ENCODE data around the gene ABHD14A.
"Not testable (repeated sequence)": the region's sequence is repeated elsewhere in the genome, so short reads cannot be mapped to it uniquely, and the experiment has no call there.

ABHD14A gene

GRCh38 chr3:51974277-51974962 is 444 bp upstream of the ABHD14A start:
- no peak for DNase-seq (ENCODE audit: low read depth)

GRCh38 chr3:51975852-51976549 is 1.1 kb downstream of the ABHD14A start:
- DNase-seq (ENCODE audit: low read depth) = no peak

- DNase-seq (ENCODE audit: low read depth) = no peak
Observed at GRCh38 chr3:51977446-51978142, 2.7 kb downstream of the ABHD14A start.

- no peak for DNase-seq (ENCODE audit: low read depth)
Observed at GRCh38 chr3:51978143-51978502, 3.3 kb downstream of the ABHD14A start.

- DNase-seq (ENCODE audit: low read depth) = no peak
Observed at GRCh38 chr3:51980253-51980652, 5.4 kb downstream of the ABHD14A start.

GRCh38 chr3:51982352-51982837 is 7.5 kb downstream of the ABHD14A start:
- no peak for DNase-seq (ENCODE audit: low read depth)

GRCh38 chr3:51982838-51983577 is 8.1 kb downstream of the ABHD14A start, which contains the start of gene ACY1:
Gene ACY1 (plus strand): TSS chr3:51983535. CDS start chr3:51984065, 530 bp downstream.
- DNase-seq (ENCODE audit: low read depth) = peak; percentile 52

GRCh38 chr3:51983578-51984268 is 8.9 kb downstream of the ABHD14A start:
- no peak for DNase-seq (ENCODE audit: low read depth)

- no peak for DNase-seq (ENCODE audit: low read depth)
Observed at GRCh38 chr3:51984269-51984647, 9.4 kb downstream of the ABHD14A start.

GRCh38 chr3:51985063-51985462 is 10.2 kb downstream of the ABHD14A start:
- DNase-seq (ENCODE audit: low read depth) = no peak

- DNase-seq (ENCODE audit: low read depth) = no peak
Observed at GRCh38 chr3:51986010-51986947, 11.4 kb downstream of the ABHD14A start.

GRCh38 chr3:51987568-51987967 is 12.7 kb downstream of the ABHD14A start:
- no peak for DNase-seq (ENCODE audit: low read depth)

- no peak for DNase-seq (ENCODE audit: low read depth)
Observed at GRCh38 chr3:51988286-51989146, 13.7 kb downstream of the ABHD14A start.

- not testable (repeated sequence) for DNase-seq (ENCODE audit: low read depth)
Observed at GRCh38 chr3:51990501-51990971, 15.7 kb downstream of the ABHD14A start.

- DNase-seq (ENCODE audit: low read depth) = no peak
Observed at GRCh38 chr3:51992017-51992682, 17.3 kb downstream of the ABHD14A start.

GRCh38 chr3:51993657-51994056 is 18.8 kb downstream of the ABHD14A start:
- DNase-seq (ENCODE audit: low read depth) = not testable (repeated sequence)

GRCh38 chr3:51994530-51994929 is 19.7 kb downstream of the ABHD14A start:
- no peak for DNase-seq (ENCODE audit: low read depth)

- DNase-seq (ENCODE audit: low read depth) = peak; percentile 85
Observed at GRCh38 chr3:51995346-51996163, 20.7 kb downstream of the ABHD14A start, which contains the start of gene RPL29. Gene RPL29 (minus strand): TSS chr3:51995895. CDS start chr3:51995461, 434 bp downstream.

Data from activated T-helper 1 cell treated with Interleukin-2 at 50 U/mL for 16 hours (primary cell).